Panc1 (cell line): ENCODE measurements around the gene ZC3H7B. TPM values are rescaled to one million over a fixed set of nuclear protein-coding genes. Genes with fewer than 3 reads are reported as not detected.

Experiments used
- ATAC-seq: fragments of 200-7000 bp; cut with Tn5 transposase; 2 replicates; pipeline ENCODE4 v1.9.1; 2020; ENCODE audit warnings: mild to moderate bottlenecking, moderate library complexity
- BruUV-seq: library from RNA; stranded (reverse); fragments of 400-500 nt; replicated peaks from 2 replicates; lab custom pipeline; 2021; lab: Mats Ljungman, UMichigan
- CTCF ChIA-PET: fragments of 300-600 bp; sonication (Branson Sonifier 250); formaldehyde crosslinking; loops from one replicate; lab custom pipeline; 2022; ENCODE audit warnings: antibody characterized with exemption; lab: Charles Lee
- POLR2A ChIA-PET: fragments of 300-600 bp; sonication (Branson Sonifier 250); formaldehyde crosslinking; loops from one replicate; lab custom pipeline; 2022; ENCODE audit warnings: antibody characterized with exemption; lab: Charles Lee
- DNase-seq: peaks from one replicate; pipeline ENCODE4 v3.0.0-alpha.2; 2010; ENCODE audit warnings: low read depth, low spot score
- H3K27ac ChIP-seq: 2 replicates; pipeline ENCODE4 v1.5.1; 2011; ENCODE audit warnings: mild to moderate bottlenecking, low read length, inconsistent platforms
- H3K27me3 ChIP-seq: fragments of 200-500 bp; sonication (Bioruptor generic); 2 replicates; pipeline ENCODE4 v1.6.0; 2014; ENCODE audit warnings: low read length, inconsistent platforms; ENCODE audit not compliant: control insufficient read depth, insufficient read depth
- H3K36me3 ChIP-seq: fragments of 200-500 bp; sonication (Bioruptor generic); 2 replicates; pipeline ENCODE4 v1.5.1; 2014; ENCODE audit warnings: inconsistent platforms, mild to moderate bottlenecking, low read length, moderate library complexity; ENCODE audit not compliant: control insufficient read depth, insufficient read depth
- H3K4me1 ChIP-seq: 2 replicates; pipeline ENCODE4 v1.5.1; 2011; ENCODE audit warnings: inconsistent platforms, mild to moderate bottlenecking, low read length, moderate library complexity; ENCODE audit not compliant: control insufficient read depth, insufficient read depth
- H3K4me3 ChIP-seq, 2 experiments: 2 replicates each; pipeline ENCODE4 v1.5.1; 2011 to 2012; ENCODE audit warnings: low read depth in 2 of 2, low read length in 2 of 2, mild to moderate bottlenecking in 2 of 2, inconsistent platforms in 1 of 2, moderate library complexity in 1 of 2
- H3K9me3 ChIP-seq: fragments of 200-500 bp; sonication (Bioruptor generic); 2 replicates; pipeline ENCODE4 v1.5.1; 2014; ENCODE audit warnings: low read depth, mild to moderate bottlenecking, inconsistent platforms, low read length, moderate library complexity; ENCODE audit not compliant: control insufficient read depth, insufficient read depth
- CTCF ChIP-seq: fragments of 450-650 bp; IDR thresholded peaks from 2 replicates; pipeline ENCODE4 v1.5.1; 2017; ENCODE audit warnings: mild to moderate bottlenecking
- POLR2AphosphoS5 ChIP-seq: IDR thresholded peaks from 2 replicates; pipeline ENCODE4 v1.6.1; 2012; ENCODE audit warnings: mild to moderate bottlenecking, low read depth, low read length, moderate library complexity
- REST ChIP-seq, 2 experiments: IDR thresholded peaks; 2 replicates each; pipeline ENCODE4 v1.6.1; 2011 to 2012; ENCODE audit warnings: low read depth in 2 of 2, control low read depth in 1 of 2, low read length in 1 of 2, mild to moderate bottlenecking in 1 of 2, moderate library complexity in 1 of 2; ENCODE audit not compliant: insufficient read depth in 1 of 2
- SIN3A ChIP-seq: IDR thresholded peaks from 2 replicates; pipeline ENCODE4 v1.6.1; 2012; ENCODE audit warnings: low read depth, mild to moderate bottlenecking, low read length, moderate library complexity, borderline replicate concordance; ENCODE audit not compliant: insufficient read depth
- TCF7L2 ChIP-seq: IDR thresholded peaks from 2 replicates; pipeline ENCODE4 v1.6.1; 2011; ENCODE audit warnings: mild to moderate bottlenecking, low read depth, low read length, inconsistent platforms
- in situ Hi-C: cut with HindIII; loops from 2 replicates; pipeline ENCODE4 v1.10.0; 2016; ENCODE audit warnings: low sequenced_read_pairs, low pct_unique_long_range_greater_than_20kb
- intact Hi-C: fragments of 100-400 bp; cut with micrococcal nuclease; formaldehyde crosslinking; loops from one replicate; pipeline ENCODE4 v1.10.0; 2022; ENCODE audit not compliant: unreplicated experiment
- total RNA-seq: library from RNA; stranded (reverse); gene quantifications from one replicate; pipeline ENCODE4 v1.2.1, GENCODE V29; 2021; ENCODE audit not compliant: unreplicated experiment

ZC3H7B gene
- total RNA-seq, 1 experiment from 2014 or later: 62.0 TPM

GRCh38 chr22:41358927-41359326, 57.6 kb downstream of the ZC3H7B start:
- no peak for DNase-seq
- H3K27me3 ChIP-seq: no peaks in the 10 kb centered on the region
- H3K4me1 ChIP-seq: peaks cover 16% of the 10 kb centered on the region
- intact Hi-C loops: no loop called here
- in situ Hi-C loops: no loop called here
- H3K4me3 ChIP-seq: no peak overlapping the region
- no peaks in the 10 kb centered on the region for H3K9me3 ChIP-seq
- ChIA-PET CTCF (interaction anchor here (0.6 kb wide), 1 partner anchor 50 kb away, joined by 10 read pairs; no protein-coding TSS in a partner anchor), POLR2A (no interaction called here)
- no peak overlapping the region for H3K27ac ChIP-seq
- no peaks in the 10 kb centered on the region for H3K36me3 ChIP-seq
- TF ChIP-seq TCF7L2: no peak
- no peak for TF ChIP-seq POLR2AphosphoS5
- no peak for TF ChIP-seq CTCF
- TF ChIP-seq REST (IDR thresholded peaks at IDR 0.05; ENCODE audit: insufficient read depth in 1 of 2, low read depth in 2 of 2, low read length in 1 of 2): no peak
- no peak for TF ChIP-seq SIN3A
- ATAC-seq: 0 out of 2 replicates have a peak, but pooled peaks have one; percentile 10
- no TSS peak for BruUV-seq

- TF ChIP-seq POLR2AphosphoS5: no peak
- Histone ChIP-seq H3K36me3 (no peaks in the 10 kb centered on the region), H3K27me3 (no peaks in the 10 kb centered on the region), H3K4me3 (no peak overlapping the region), H3K9me3 (no peaks in the 10 kb centered on the region), H3K27ac (no peak overlapping the region), H3K4me1 (peaks cover 16% of the 10 kb centered on the region)
- intact Hi-C loops (no loop called here), in situ Hi-C loops (no loop called here)
- BruUV-seq: TSS peak; percentile 93
- POLR2A ChIA-PET: no interaction called here
- DNase-seq (no peak), ATAC-seq (no peak)
- CTCF ChIA-PET: interaction anchor here (0.6 kb wide), 1 partner anchor 50 kb away, joined by 10 read pairs; no protein-coding TSS in a partner anchor
Observed at GRCh38 chr22:41359376-41359775, 58.1 kb downstream of the ZC3H7B start.

- no peaks in the 10 kb centered on the region for H3K36me3 ChIP-seq
- H3K9me3 ChIP-seq: no peaks in the 10 kb centered on the region
- no peak for TF ChIP-seq CTCF
- TF ChIP-seq POLR2AphosphoS5: no peak
- no peak for TF ChIP-seq REST (IDR thresholded peaks at IDR 0.05; ENCODE audit: insufficient read depth in 1 of 2, low read depth in 2 of 2, low read length in 1 of 2)
- intact Hi-C loops: no loop called here
- no peaks in the 10 kb centered on the region for H3K27me3 ChIP-seq
- CTCF ChIA-PET: no interaction called here
- POLR2A ChIA-PET: no interaction called here
- H3K27ac ChIP-seq: no peak overlapping the region
- DNase-seq (no peak), ATAC-seq (peak; percentile 63)
- in situ Hi-C loops: no loop called here
- no peak overlapping the region for H3K4me3 ChIP-seq
- peaks cover 19% of the 10 kb centered on the region for H3K4me1 ChIP-seq
- BruUV-seq: no TSS peak
Observed at GRCh38 chr22:41360126-41360525, 58.8 kb downstream of the ZC3H7B start.
